ENCODE measurements around the gene XYLT2.
"Not testable (repeated sequence)": the region's sequence is repeated elsewhere in the genome, so short reads cannot be mapped to it uniquely, and the experiment has no call there.

XYLT2 gene

DNA sequence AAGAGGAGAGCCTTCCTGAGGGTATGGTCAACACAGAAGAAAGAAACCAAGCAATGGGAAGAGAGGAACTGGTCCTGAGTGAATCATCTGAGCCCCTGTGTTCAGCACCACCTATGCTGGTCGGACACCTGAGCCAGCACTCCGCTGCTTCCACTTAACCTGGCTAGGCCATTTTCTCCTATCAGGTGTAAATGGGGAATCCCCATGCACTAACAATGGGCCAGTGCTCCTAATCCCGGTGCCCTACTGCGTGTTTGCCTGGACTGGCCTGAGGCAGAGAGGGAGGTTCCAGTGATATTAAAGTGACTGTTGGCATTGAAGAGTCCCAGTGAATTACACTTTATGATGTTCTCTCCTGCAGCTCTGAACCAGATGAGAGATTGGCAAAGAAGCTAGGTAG, 34.4 kb upstream of the XYLT2 start:
- no peak for DNase-seq (ENCODE audit: low spot score)
- TF ChIP-seq, protein P1, sequence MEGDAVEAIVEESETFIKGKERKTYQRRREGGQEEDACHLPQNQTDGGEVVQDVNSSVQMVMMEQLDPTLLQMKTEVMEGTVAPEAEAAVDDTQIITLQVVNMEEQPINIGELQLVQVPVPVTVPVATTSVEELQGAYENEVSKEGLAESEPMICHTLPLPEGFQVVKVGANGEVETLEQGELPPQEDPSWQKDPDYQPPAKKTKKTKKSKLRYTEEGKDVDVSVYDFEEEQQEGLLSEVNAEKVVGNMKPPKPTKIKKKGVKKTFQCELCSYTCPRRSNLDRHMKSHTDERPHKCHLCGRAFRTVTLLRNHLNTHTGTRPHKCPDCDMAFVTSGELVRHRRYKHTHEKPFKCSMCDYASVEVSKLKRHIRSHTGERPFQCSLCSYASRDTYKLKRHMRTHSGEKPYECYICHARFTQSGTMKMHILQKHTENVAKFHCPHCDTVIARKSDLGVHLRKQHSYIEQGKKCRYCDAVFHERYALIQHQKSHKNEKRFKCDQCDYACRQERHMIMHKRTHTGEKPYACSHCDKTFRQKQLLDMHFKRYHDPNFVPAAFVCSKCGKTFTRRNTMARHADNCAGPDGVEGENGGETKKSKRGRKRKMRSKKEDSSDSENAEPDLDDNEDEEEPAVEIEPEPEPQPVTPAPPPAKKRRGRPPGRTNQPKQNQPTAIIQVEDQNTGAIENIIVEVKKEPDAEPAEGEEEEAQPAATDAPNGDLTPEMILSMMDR (IDR thresholded peaks at IDR 0.05; ENCODE audit: extremely low read depth, insufficient read depth, missing control alignments) = no peak
- in situ Hi-C loops (cut with MboI; ENCODE audit: low pct_unique_long_range_greater_than_20kb, low sequenced_read_pairs, unreplicated experiment) = no loop called here

DNA sequence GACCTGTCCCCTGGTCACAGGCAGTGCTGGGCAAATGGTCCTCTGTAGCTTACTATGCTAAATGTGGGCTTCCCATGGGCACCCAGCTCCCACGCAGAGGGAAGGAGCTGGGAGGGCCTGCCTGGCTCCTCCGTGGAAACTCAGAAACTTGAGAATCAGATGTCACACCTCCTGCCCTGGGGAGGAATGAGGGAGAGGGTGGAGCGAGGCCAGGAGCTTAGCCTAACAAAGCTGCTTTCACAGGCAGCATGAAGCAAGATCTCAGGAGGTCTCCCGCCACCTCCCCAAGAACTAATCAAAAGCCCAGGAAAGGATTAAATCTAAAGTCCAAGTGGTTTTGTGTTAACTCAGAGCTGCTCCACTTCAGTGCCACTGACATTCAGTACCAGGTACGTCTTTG, 33.6 kb upstream of the XYLT2 start:
- TF ChIP-seq, protein P1 (IDR thresholded peaks at IDR 0.05; ENCODE audit: extremely low read depth, insufficient read depth, missing control alignments) = no peak
- DNase-seq (ENCODE audit: low spot score) = no peak
- in situ Hi-C loops (cut with MboI; ENCODE audit: low pct_unique_long_range_greater_than_20kb, low sequenced_read_pairs, unreplicated experiment) = no loop called here

DNA sequence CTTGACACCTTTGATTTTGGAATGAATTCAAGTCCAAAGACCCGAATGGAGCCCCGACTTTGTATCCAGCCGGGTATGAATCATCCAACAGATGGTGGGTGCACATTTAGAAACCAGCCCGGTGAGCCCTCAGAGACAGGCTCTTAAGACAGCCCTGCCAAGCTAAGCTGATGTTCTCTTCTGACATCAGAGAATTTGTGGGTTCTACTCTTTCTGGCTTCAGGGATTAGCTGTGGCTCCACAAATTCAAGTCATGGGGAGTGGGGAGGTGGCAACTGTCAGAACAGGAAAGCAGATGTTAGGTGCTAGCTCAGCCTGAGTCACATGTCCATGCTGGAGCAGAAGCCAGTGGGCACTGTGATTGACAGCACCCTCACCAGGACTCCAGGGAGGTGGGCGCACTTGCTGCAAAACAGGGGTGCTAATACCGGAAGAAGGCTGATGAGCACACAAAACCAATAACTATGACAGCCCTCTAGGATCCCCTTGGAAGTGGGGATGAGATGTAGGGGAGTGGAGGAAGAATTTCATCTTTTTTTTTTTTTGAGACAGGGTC, 31.4 kb upstream of the XYLT2 start:
- in situ Hi-C loops (cut with MboI; ENCODE audit: low pct_unique_long_range_greater_than_20kb, low sequenced_read_pairs, unreplicated experiment) = no loop called here
- TF ChIP-seq, protein P1 (IDR thresholded peaks at IDR 0.05; ENCODE audit: extremely low read depth, insufficient read depth, missing control alignments) = no peak
- no peak for DNase-seq (ENCODE audit: low spot score)

DNA sequence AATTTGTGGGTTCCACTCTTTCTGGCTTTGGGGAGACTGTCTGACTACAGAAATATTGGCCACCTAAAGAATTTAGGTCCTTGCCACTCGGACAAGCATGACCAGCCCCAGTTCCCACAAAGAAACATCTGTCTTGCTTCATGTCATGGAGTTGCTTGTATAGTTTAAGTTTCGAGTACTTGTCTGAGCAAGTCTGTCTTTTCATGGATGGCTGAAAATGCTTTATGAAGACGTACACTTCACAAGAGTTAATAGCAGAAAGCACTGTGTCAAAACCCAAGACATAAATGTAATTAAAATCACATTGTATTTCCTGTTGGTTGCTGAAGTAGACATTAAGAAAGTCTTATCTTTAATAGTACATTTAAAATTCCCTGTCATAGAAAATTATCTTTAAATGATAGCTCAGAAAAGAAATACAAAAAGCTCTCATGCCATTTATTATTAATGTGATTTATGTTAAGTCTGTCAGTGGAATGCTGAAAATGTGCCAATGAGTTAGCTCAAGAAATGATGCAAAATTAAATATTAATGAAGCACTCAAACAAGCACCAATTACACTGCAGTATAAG, 29.8 kb upstream of the XYLT2 start:
- TF ChIP-seq, protein P1 (IDR thresholded peaks at IDR 0.05; ENCODE audit: extremely low read depth, insufficient read depth, missing control alignments) = no peak
- DNase-seq (ENCODE audit: low spot score) = peak; percentile 30
- in situ Hi-C loops (cut with MboI; ENCODE audit: low pct_unique_long_range_greater_than_20kb, low sequenced_read_pairs, unreplicated experiment) = no loop called here

DNA sequence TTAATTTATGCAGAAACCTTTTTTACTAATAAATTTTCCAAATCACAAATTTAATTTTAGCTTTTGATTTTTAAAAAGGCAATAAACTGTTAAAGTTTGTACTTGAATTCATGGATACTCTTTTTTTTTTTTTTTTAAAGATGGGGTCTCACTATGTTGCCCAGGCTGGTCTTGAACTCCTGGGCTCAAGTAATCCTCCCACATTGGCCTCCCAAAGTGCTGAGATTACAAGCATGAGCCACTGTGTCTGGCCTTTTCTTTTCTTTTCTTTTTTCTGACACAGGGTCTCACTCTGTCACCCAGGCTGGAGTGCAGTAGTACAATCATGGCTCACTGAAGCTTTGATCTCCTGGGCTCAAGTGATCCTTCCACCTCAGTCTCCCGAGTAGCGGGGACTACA, 29.3 kb upstream of the XYLT2 start:
- DNase-seq (ENCODE audit: low spot score); in situ Hi-C loops (cut with MboI; ENCODE audit: low pct_unique_long_range_greater_than_20kb, low sequenced_read_pairs, unreplicated experiment): not testable (repeated sequence)

DNA sequence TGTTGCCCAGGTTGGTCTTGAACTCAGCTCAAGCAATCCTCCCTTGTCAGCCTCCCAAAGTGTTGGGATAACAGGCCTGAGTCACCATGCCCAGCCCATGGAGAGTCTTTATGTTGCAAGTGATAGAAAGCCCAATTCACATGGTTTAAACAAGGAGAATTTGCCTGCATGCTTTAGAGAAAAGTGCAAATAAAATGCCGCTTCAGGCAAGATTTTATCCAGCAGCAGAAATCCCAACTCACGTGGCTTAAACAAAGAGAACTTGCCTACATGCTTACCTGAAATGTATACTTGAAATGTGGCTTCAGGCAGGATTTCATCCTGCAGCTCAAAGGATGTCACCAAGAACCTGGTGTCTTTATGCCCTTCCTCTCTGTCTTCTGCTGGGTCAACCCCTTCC, 28.8 kb upstream of the XYLT2 start:
- no peak for DNase-seq (ENCODE audit: low spot score)
- in situ Hi-C loops (cut with MboI; ENCODE audit: low pct_unique_long_range_greater_than_20kb, low sequenced_read_pairs, unreplicated experiment) = no loop called here
- TF ChIP-seq, protein P1 (IDR thresholded peaks at IDR 0.05; ENCODE audit: extremely low read depth, insufficient read depth, missing control alignments) = no peak

DNA sequence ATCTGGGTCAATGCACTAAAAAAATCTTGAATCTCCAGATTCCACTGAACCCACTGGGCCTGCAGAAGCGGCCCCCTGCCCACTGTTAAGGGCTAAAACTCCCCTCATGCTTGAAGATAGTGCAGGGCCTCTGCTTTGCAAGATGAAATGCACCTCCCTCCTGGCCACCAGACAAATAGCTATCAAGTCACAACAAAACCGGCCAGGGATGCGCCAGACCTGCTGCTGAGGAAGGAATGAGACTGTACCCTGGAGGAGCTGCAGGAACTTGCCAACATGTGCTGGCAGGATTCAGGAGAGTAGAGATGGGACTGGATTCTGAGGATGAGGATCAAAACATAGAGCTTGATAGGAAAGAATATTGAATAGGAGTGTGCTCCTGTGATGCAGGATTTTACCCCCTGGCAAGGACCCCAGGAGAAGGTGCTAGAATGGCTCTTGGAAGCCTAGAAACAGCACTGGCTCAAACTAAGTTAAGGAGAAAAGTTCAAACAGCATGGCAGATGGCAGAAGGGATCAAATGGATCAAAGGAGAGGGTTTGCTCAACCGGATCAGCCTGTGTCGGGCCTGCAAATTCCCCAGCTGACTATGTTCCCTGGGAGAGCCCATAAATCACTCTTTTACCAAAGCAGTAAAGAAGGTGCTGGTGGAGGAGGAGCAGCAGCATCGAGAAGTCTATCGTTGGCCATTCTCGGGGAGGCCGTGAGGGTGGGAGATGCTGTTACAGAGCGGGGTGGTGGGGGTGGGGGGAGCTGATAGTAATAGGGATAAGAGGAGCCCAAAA, 27.2 kb upstream of the XYLT2 start:
- TF ChIP-seq, protein P1 (IDR thresholded peaks at IDR 0.05; ENCODE audit: extremely low read depth, insufficient read depth, missing control alignments) = no peak
- DNase-seq (ENCODE audit: low spot score) = no peak
- in situ Hi-C loops (cut with MboI; ENCODE audit: low pct_unique_long_range_greater_than_20kb, low sequenced_read_pairs, unreplicated experiment) = no loop called here
